DMS114 treated with DMSO at 0.1 percent for 48 hours (cell line): ENCODE measurements around the gene PARVB.

Experiments
- DNase-seq: peaks from one replicate; lab custom pipeline; 2025; ENCODE audit not compliant: unreplicated experiment; lab: John Stamatoyannopoulos, UW

Gene PARVB

DNA sequence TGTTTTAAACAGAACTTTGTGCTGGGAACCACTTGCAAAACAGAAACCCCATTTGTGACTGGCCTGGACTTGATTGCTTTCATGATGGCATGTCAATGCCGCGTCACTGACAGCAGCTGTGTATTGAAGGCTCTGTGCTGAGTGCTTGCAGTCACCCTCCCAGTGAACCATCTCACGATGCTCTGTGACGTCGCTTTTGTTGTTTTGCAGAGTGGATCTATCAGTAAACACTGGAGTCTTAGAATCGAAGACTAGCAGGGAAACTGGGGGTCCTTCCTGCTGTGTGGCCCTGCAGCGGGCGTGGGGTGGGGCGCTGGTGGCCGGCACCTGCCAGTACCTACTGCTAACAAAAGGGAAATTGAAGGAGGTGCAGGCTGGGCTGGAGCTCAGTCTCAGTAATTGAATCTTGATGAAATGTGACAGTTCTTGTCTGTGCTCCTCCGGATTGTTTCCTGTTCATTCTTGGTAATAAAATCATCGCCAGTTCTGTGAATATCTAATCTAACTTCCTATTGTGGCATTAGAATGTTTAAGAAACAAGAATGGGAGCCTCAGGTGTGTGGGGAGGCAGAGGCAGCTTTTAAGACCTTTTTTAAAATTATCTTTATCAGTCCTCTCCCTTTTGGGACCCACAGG lies 106.1 kb downstream of the PARVB start:
- DNase-seq = no peak

- no peak for DNase-seq
These were observed 107.3 kb downstream of the PARVB start for GRCh38 chr22:44131412-44131811.

DNA sequence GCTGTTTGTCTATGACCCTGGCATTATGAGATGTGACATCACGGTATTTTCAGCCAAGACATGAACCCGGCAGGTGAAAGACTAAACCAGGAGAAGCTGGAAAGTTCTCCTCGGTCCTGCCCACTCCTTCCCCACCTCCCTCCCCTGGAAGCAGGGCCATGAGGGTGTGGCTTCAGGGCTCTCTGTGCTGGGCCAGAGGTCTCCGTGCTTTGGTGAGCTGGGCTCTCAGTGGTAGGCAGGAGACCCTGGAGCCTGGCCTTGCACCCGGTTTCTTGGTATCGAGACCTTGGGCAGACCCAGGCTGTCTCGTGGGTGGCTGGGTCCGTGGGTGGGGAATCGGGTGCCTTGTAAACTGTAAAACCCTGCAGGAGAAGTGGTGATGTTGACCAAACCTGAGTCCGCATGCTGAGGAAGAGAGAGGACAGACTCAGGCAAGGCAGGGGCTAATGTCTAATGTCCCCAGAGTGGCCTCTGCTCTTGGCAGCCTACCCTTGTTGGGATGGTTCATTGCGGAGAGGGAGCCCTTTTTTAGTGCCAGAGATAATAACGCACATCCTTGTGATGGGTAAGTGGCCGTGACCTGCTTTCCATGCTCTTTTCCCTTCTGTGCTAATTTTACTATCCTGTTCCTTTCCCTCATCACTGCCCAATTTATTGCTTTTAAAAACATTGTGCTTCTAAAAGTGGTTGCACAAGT lies 108.0 kb downstream of the PARVB start:
- no peak for DNase-seq

DNA sequence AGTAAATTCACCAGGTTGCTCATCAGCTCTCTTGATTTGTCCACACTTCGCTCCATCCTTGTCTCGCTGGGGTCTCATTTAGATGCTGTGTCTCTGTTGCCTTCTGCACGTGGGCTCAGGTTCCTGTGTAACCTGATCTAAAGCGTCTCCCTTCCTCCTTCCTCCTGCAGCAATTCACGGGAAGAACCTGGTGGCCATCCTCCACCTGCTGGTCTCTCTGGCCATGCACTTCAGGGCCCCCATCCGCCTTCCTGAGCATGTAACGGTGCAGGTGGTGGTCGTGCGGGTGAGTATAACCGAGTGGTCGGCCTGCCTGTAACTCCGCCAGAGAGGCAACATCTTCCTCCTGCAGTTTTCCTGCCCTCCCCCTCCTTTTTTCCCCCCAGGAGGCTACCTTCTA lies 108.6 kb downstream of the PARVB start:
- no peak for DNase-seq

DNA sequence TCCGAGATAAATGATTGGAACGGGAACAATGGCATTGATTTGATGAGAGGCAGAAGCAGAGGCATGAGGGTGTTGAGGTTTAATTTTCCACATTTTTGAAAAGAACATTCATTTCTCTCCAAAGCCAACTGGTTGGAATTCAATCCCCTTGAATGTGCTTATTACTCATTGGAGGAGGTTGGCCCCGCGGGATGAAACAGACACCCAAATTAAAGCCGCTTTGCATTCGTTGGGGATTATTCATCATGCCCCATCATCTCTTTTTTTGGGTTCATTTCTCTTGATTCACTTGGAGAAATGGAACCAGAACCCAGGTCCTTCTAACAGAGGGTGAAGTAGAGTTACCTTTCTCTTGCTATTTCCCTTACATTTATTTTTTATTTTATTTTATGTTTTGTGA lies 109.1 kb downstream of the PARVB start:
- no peak for DNase-seq

DNA sequence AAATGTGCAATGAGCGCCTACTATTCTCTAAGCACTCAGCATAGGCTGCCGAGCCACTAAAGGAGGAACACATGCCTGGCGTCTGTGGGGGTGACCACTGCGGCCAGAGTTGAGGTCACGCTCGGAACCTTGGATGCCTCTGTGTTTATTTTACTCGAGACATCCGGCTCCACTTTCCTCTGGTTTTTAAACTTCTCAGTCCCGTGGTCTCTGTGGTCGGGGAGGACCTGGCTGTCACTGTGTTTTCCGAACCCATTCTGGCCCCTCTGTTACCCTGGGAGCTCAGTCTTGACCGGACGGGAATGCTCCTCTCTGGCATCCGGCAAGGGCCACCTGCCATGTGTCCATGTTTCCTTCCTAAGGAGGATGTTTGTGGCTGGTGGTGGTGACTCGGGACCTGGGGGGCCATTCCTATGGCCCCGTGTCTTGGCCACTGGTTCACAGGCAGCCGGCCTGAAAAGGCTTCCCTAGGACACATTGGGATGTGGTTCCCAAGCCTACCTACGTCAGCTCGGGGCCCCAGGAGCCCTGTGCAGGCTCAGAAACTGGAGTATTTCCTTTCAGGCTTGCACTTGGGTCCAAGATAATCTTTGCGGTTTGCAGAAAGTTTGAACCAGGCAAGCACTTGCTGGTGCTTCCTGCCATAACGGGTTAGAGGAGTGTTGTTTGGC lies 109.9 kb downstream of the PARVB start:
- DNase-seq = no peak

DNA sequence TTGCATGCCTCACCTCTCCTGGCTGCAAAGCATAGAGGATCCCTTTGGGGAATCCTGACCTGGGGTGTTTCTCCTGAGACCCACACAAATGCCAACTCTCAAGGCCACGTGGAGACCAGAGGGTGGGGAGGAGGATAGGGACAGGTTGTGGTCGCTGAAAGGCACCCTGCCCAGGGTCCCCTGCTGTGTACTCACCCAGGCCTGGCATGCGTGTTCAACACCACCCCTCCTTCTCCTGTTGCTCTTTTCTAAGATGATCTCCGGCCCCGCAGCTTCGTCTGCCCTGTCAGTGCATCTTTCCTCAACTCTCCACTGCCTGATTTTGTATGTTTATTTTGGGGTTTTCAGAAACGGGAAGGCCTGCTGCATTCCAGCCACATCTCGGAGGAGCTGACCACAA lies 112.0 kb downstream of the PARVB start:
- DNase-seq = no peak

DNA sequence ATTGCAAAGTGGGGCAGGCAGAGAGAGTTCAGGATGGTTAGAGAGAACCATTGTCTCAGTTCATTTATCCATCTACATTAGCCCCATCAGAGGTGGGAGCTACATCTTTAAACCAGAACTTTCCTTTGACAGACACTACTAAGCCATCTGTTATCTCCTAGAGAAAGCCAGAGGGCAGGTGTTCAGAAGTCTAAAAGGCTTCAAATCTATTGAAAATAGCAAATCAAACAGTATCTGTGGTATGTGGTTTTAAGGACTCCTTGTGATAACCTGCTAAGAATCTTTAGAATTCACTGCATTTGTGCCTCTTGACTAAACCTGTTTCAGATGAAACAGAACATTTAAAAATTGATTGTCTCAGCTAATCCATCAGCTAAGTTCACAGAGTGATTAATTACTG lies 112.7 kb downstream of the PARVB start:
- DNase-seq = no peak

- no peak for DNase-seq
These were observed 113.3 kb downstream of the PARVB start for GRCh38 chr22:44137415-44137814.

DNA sequence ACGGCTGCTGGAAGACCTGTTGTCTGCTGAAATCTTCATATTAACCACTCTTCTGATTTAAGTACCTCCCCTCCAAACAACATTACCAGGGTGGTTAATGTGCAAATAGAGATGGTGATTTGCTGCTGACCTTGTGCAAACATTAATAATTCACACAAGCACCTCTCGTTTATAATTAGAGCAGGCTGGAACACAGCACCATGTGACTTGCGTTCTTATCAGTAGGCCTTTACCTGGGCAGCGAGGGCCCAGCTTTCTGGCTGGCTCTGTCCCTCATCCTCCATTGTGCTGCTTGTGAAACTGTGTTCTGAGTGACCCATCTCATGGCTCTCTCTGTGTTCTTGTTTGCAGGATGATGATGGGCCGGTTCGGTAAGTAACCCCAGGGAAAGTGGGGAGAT lies 115.7 kb downstream of the PARVB start:
- DNase-seq = no peak

DNA sequence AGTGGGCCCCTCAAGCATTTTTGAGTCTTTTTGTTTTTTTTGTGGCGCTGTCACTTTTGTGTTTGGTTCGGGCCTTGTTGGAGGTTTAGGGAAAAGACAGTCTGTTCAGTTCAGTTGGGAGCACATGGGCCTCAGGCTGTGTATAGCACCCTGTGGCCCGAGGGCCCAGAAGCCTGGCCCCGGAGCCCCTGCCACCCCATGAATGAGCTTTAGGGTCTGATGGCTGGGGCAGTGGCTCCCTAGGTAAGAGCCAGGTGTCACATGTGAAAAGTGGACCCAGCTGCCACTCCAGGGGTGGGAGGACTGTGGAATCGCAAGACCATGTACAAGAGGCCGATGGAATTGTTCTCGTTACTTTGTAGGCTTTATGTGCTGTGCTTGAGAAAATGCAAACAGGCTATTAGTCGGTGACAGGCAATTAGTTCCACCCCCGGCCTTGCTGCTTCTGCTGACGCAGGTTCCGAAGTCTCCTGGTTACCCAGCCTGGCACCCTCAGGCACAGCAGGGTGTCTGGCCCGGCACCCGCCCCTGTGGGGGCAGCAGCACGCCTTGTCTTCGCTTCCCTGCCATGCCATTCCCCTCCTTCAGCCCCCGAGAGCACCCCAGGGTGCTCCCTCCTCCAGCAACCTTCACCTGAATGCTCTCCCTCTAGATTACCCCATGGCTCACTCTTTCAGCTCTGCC lies 118.5 kb downstream of the PARVB start:
- no peak for DNase-seq

DNA sequence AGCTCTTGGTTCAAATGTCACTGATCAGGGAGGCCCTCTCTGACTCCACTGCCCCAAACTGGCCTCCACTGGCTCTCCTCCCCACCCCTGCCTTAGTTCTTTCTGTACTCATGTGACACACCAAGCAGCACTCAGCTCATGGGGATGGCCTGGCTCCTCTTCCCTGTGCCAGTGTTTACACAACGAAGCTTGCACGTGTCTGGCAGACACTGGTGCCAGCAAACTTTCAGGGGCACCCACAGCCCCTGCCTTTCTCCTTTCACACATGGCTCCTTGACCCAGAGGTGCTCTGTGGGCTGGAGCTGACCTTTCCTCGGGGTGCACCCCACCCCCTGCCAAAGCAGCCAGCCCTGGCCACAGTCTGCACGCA lies 119.0 kb downstream of the PARVB start:
- no peak for DNase-seq

DNA sequence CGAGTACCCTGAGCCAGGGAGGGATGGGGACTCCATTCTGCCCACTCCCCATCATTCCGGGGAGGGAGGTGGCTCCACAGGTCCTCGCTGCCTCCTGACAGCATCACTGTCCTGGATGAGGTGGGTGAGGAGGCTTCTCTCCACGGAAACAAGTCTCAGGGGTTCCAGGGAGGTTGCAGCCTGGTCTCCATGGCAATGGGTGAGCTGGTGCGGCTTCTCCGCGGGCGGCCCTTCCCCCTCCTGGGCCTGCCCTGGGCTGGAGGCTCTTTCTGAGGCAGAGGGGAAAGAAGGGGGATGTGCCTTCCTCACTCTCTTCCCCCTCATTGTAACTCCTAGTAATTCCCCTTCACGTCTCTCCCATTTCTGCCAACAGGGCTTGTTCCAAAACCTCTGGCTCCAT lies 119.5 kb downstream of the PARVB start:
- no peak for DNase-seq

DNA sequence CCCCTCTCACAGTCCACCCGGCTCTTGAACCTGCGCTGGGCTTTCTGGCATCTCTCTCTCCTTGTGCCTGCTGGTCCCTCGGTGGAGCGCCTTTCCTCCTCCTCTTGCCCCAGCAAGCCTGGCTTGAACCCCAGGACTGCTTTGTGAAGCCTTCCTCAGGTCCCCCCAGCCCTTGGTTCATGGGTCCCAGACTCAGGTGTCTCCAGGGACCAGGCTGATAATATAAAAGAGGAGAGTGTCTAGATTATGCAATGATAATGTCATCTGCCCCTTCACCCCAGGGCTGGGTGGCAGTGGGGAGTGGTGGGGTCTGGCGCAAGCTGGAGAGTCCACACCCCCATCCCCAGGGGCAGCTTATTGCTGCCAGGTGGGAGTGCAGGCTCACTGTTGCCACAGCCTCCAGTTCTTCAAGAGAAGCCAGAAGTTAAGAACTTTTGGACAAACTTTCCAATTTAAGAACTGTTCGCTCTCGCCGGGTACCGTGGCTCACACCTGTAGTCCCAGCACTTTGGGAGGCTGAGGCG lies 120.0 kb downstream of the PARVB start:
- no peak for DNase-seq

- no peak for DNase-seq
These were observed 121.4 kb downstream of the PARVB start for GRCh38 chr22:44145544-44145943.

GRCh38 chr22:44146088-44146861 lies 122.2 kb downstream of the PARVB start:
- DNase-seq = no peak

- DNase-seq = no peak
These were observed 123.0 kb downstream of the PARVB start for GRCh38 chr22:44147008-44147645.

DNA sequence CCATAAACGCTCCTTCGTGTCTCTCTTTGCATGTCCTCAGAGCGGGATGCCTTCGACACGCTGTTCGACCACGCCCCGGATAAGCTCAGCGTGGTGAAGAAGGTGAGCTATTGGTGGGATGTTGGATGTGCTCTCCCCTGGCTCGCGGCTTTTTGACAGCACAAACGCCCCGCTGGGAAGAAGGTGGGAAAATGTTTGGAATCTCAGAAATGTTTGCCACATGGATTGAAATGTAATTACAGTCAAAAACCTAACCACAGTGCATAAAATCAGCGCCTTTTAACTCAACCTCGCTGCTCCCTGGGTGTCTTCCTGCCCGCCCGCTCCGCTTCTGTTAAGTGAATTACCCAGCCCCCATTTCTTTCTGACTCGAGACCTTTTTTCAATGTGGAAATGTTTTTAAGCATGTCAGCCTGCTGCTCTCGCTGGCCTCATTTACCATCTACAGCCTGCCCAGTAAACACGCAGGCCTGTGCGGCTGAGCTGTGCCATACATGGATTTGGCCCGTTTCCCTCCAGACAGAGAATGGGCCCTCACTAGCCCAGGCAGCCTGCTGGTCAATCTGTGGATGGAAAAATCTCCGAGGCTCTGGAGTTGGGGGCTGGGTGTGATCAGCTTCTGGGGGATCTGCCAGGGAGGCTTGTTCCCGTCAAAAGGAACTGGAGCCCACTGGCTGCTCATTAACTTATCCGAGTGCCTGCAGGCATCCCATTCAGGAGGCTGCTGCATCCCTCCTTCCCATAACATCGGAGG lies 123.9 kb downstream of the PARVB start:
- no peak for DNase-seq

DNA sequence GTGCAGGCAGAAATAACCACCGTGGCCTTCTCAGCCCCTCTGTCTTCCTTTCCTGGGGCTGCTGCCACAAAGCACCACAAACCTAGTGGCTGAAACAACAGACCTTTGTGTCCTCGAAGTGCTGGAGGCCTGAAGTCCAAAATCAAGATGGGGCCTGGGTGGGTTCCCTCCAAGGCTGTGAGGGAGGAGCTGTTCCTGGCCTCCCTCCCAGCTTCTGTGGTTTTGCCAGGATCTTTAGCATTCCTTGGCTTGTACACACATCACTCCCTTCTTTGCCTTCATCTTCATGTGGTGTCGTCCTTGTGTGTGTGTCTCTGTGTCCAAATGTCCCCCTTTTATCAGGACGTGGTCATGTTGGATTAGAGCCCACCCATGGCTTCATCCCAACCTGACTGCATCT lies 127.6 kb downstream of the PARVB start:
- no peak for DNase-seq

- DNase-seq = no peak
These were observed 129.6 kb downstream of the PARVB start for GRCh38 chr22:44153710-44154109.
